Stimulated activated CD4-positive, alpha-beta T cell treated with anti-CD3 and anti-CD28 coated beads, TNF-alpha, amount 100 ng/mL, for 1 hour (primary cell): ENCODE data around the gene ZBTB47.

Experiments used
- DNase-seq, 3 donors: peaks; one replicate each; pipeline ENCODE4 v3.0.0-alpha.2; 2020; ENCODE audit warnings: low read depth in 3 of 3, low spot score in 1 of 3

The ZBTB47 gene

GRCh38 chr3:42652611-42653302 lies 740 bp upstream of the ZBTB47 start:
- DNase-seq, result no peak

DNA sequence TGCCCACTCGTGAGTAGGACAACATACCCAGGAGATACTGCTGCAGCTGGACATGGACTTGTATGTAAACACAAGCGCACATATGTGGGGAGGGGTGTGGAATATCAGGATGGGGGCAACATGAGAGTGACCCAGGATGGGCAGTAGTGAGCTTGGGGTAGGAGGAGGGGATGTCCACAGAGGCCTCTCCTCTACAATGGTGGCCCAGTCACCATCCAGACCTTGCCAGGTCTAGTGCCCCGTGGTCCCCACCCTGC lies 266 bp upstream of the ZBTB47 start:
- no peak for DNase-seq

DNA sequence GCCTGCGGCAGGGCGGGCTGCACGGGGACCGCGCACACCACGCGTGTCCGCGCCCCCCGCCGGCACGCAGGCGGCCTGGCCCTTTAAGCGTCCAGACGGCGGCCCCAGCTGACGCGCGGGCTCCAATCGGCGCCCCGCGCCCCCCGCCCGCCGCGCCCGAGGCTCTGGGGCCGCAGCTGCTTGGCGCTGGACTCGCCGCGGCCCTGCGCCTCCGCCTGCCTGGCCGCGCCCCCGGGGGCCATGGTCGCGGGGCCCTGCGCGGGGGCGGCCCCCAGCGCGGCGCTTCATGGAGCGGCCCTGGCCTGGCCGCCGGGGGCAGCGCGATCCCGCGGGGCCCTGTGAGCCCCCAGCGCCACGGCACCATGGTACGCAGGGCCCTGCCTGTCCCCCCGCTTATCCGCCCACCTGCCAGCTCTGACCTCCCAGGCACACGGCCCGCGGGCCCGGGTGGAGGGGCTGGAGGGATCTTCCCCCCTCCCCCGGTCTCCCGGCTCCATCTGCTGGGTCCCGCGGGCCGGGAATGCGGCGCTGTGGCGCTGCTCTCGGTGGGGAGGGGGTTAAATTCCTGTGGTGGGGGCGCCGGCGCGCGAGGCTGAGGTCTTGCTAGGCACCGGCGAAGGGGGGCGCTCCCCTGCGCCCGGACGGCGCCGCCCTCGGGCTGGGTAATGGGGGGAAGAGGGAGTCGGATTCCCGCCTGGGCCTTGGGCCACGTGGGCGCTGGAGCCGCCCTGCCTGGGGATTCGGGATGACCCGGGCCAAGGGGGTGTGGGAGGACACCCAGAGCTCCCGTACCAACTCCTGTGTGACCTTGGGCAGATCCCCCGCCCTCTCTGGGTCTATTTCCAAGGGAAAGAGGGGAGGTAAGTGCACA lies 1.1 kb downstream of the ZBTB47 start:
- no peak for DNase-seq

- DNase-seq, result no peak
These were observed 1.9 kb downstream of the ZBTB47 start for GRCh38 chr3:42655331-42655888.

- DNase-seq, result no peak
These were observed 2.6 kb downstream of the ZBTB47 start for GRCh38 chr3:42655980-42656679.

- no peak for DNase-seq
These were observed 3.4 kb downstream of the ZBTB47 start for GRCh38 chr3:42656680-42657610.

- no peak for DNase-seq
These were observed 4.2 kb downstream of the ZBTB47 start for GRCh38 chr3:42657675-42658074.

GRCh38 chr3:42658091-42658770 lies 4.7 kb downstream of the ZBTB47 start:
- DNase-seq, result no peak

GRCh38 chr3:42658771-42659390 lies 5.4 kb downstream of the ZBTB47 start:
- DNase-seq, result no peak

- no peak for DNase-seq
These were observed 6.1 kb downstream of the ZBTB47 start for GRCh38 chr3:42659451-42660130.

DNA sequence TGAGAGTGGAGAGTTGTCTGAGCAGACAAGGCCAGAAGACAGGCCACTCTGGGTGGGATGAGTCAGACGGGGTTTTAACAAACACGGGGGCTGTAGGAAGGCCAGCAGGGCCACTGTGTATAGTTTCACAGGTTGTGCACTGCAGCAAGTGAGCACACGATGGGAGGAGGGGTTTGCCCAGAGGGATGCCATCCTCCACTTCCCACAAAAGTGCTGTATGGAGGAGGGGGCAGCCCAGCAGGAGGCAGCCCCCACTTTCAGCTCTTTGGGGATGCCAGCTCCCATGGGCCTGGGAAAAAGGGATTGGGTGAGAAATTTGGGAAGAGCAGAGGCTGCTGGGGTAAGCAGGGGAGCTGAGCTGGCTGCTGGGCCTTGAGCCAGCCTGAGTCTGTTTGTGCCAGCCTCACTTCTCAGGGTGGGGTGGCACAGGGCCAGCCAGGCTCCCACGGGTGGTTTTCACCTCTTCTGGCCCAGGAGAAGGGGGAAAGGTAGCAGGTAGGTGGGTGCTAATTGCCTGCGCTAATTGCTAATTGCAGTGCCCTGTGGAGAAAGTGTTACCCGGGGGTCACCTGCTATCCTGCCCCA lies 6.7 kb downstream of the ZBTB47 start:
- no peak for DNase-seq

- DNase-seq, result no peak
These were observed 7.4 kb downstream of the ZBTB47 start for GRCh38 chr3:42660898-42661297.

GRCh38 chr3:42661593-42662022 lies 8.1 kb downstream of the ZBTB47 start:
- DNase-seq, result no peak

GRCh38 chr3:42662037-42662812 lies 8.7 kb downstream of the ZBTB47 start:
- DNase-seq, result no peak

GRCh38 chr3:42662813-42663535 lies 9.5 kb downstream of the ZBTB47 start:
- no peak for DNase-seq

GRCh38 chr3:42663581-42664437 lies 10.3 kb downstream of the ZBTB47 start:
- no peak for DNase-seq
